ENCODE measurements around the gene DMD.

The DMD gene

DNA sequence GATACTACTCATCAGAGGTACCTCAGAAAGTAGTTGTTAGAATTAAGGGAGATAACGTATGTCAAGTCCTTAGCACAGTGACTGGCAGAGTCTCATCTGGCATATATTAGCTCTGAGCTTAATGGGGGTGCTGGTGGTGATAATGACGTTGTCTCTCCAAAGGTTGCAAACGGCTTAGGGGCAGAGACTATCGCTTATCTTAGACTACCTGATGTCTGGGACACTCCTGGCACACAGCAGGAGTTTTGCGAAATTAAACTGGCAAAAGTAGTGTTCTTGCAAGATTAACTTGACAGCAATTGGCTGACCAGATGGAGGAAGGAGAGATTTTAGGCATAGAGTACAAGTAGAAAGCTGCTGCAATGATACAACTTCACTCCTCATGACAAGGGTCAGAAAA is 1839.4 kb downstream of the DMD start:
- H3K4me3 ChIP-seq (ENCODE audit: low read depth, low read length) = no peak overlapping the region
- TF ChIP-seq, protein P1, sequence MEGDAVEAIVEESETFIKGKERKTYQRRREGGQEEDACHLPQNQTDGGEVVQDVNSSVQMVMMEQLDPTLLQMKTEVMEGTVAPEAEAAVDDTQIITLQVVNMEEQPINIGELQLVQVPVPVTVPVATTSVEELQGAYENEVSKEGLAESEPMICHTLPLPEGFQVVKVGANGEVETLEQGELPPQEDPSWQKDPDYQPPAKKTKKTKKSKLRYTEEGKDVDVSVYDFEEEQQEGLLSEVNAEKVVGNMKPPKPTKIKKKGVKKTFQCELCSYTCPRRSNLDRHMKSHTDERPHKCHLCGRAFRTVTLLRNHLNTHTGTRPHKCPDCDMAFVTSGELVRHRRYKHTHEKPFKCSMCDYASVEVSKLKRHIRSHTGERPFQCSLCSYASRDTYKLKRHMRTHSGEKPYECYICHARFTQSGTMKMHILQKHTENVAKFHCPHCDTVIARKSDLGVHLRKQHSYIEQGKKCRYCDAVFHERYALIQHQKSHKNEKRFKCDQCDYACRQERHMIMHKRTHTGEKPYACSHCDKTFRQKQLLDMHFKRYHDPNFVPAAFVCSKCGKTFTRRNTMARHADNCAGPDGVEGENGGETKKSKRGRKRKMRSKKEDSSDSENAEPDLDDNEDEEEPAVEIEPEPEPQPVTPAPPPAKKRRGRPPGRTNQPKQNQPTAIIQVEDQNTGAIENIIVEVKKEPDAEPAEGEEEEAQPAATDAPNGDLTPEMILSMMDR (conservative IDR thresholded peaks at IDR 0.05; ENCODE audit: low read depth, low read length) = no peak
- no peak for DNase-seq (ENCODE audit: low read depth)

DNA sequence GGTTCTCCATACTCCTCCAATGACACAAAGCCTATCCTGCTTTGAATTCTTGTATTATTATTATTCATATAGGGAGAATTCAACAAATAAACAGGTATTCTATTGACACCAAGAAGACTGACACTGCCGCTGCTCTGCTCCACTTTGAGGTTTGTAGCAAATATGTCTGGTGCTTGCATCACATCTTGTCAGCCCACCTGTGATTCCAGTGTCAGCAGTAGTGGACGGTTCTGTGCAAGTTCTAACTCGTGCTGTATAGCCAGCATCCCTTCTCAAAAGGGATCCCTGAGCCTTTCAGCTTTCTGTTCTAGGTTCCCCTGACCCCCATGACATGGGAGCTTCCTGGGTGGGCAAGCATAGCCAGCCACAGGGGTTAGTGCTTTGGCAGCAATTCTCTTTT is 1843.5 kb downstream of the DMD start:
- H3K4me3 ChIP-seq (ENCODE audit: low read depth, low read length) = no peak overlapping the region
- TF ChIP-seq, protein P1 (conservative IDR thresholded peaks at IDR 0.05; ENCODE audit: low read depth, low read length) = no peak
- no peak for DNase-seq (ENCODE audit: low read depth)

DNA sequence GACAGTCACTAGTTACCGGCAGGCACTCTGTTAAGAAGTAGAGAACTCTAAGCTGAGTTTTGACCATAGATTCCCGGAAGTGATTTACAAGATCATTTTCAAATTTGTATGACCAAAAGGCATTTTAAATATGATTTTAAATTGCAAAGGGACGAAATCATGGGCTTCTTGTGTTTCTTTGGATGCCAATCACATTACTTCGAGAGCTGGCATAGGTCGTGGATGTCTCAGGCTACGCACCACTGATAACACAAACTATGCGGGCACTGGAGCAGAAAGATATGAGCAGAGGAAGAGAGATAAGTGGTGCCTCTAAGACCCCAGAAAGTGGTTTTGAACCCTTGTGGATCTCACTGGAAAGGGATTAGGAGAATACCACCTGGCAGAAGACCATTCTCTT is 1845.3 kb downstream of the DMD start:
- DNase-seq (ENCODE audit: low read depth) = no peak
- H3K4me3 ChIP-seq (ENCODE audit: low read depth, low read length) = no peak overlapping the region

DNA sequence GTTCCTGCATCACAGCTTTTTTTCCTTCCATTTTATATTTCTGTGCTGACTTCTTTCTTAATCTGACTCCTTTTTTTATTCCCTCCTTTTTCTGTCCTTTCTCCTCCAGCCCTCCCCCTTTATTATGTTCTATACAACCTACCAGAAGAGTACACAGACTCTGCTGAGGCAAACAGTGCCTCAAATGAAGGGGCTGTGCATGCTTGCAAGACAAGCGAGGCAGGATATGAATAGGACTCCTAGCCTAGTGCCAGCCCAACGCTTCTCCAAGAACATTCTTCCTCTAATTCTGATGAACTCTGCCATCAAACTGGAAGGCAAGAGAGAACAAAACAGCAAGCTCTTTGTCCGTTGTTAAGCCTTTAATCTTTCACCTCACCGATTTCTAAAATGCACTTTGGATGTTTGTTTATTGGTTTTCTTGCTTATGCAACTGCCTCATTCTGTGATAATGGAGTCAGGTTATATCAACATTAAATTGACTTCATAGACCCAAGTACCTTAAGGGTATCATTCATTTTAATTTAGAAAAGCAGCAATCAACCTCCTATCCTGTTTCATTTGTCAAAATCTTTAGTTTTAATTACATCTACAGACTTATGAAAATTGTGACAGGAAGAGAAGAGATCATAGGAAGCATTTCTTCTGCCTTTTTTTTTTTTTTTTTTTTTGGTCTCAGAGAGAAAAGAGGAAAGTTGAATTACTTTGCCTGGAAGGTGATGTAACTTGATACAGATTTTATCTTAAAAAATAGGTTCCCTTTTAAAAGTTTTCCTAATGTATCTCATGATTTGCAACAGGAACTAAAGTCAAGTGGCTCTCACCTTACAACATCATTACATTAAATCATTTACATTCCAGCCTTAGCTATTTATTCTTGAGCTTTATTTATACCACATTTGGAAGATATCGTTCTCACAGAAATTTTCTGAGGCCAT is 1854.8 kb downstream of the DMD start:
- TF ChIP-seq, protein P1 (conservative IDR thresholded peaks at IDR 0.05; ENCODE audit: low read depth, low read length) = no peak

More for the DNA sequence above, 1845.3 kb downstream of the DMD start:
- TF ChIP-seq, protein P1 (conservative IDR thresholded peaks at IDR 0.05; ENCODE audit: low read depth, low read length) = no peak

DNA sequence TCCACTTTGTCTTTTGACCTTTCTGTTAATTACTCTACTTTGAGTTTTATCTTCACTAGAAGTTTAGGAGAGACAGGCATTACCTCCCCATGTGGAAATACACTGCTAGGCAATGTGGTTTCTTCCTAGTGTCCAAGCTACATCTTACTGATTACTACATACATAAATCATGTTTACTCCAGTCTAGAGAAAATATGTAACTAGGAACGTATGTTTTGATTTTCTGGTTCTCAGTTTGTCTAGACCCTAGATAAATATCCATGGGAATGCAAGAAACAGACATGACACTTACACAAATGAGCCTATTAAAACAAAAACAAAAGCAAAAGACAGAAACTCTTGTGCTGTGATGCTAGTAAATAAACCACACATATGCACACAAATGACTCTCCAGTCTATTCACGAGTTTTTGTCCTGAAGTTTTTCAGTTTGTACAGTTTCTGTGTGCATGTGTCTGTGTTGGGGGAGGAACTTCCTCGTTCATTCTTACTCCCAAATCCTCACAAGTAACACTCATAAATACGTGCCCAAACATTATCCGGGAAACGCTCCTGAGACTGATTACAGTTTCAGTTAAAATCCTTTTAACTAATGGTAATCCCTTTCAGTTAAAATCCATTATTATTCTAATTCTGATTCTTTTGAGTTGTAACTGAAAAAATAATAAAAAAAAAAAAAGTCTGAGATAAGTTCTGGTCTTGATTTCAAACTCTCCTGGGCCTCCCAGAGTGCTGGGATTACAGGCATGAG is 1856.0 kb downstream of the DMD start:
- no peak overlapping the region for H3K4me3 ChIP-seq (ENCODE audit: low read depth, low read length)
- TF ChIP-seq, protein P1 (conservative IDR thresholded peaks at IDR 0.05; ENCODE audit: low read depth, low read length) = no peak
- DNase-seq (ENCODE audit: low read depth) = no peak

More for the DNA sequence above, 1854.8 kb downstream of the DMD start:
- H3K4me3 ChIP-seq (ENCODE audit: low read depth, low read length) = no peak overlapping the region
- no peak for DNase-seq (ENCODE audit: low read depth)

DNA sequence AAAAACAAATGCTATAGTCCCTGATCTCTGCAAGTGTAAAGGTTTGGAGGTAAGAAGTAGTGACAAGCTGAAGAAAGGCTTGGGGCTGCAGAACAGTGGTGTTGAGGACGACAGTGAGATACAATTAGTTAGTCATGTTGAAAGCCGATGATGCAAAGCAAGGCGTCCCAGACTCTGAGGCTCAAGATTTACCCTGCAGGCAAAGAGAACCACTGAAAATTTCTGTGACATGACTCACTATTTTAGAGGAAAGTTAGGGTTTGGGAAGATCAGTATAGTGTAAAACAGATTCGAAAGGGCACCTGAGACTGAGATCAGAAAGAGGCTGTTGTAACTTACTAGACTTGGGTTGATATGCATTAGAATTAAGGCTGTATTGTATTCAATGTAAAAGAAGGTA is 1858.3 kb downstream of the DMD start:
- peak; percentile 67 for DNase-seq (ENCODE audit: low read depth)
- no peak overlapping the region for H3K4me3 ChIP-seq (ENCODE audit: low read depth, low read length)
- TF ChIP-seq, protein P1 (conservative IDR thresholded peaks at IDR 0.05; ENCODE audit: low read depth, low read length) = peak; percentile 12
